NCI-H2196 (cell line): ENCODE data around the gene ATP5MK.
"Not testable (repeated sequence)": the region's sequence is repeated elsewhere in the genome, so short reads cannot be mapped to it uniquely, and the experiment has no call there.

ENCODE experiments used
- DNase-seq: peaks from one replicate; lab custom pipeline; 2025; ENCODE audit not compliant: unreplicated experiment; lab: John Stamatoyannopoulos, UW

The ATP5MK gene

GRCh38 chr10:103396067-103396788 lies at the start of gene ATP5MK, which contains the start of gene PDCD11:
TSS of gene ATP5MK (minus strand) at chr10:103396475. CDS start at chr10:103392457, 4,018 bp downstream.
TSS of gene PDCD11 (plus strand) at chr10:103396626. CDS start at chr10:103398427, 1,801 bp downstream.
- peak; percentile 90 for DNase-seq

GRCh38 chr10:103445366-103445765 lies 49.1 kb upstream of the ATP5MK start:
- no peak for DNase-seq

GRCh38 chr10:103444478-103444877 lies 48.2 kb upstream of the ATP5MK start:
- DNase-seq: no peak

GRCh38 chr10:103443475-103444185 lies 47.4 kb upstream of the ATP5MK start:
- DNase-seq: no peak

GRCh38 chr10:103442031-103442461 lies 45.8 kb upstream of the ATP5MK start:
- no peak for DNase-seq

GRCh38 chr10:103441611-103442010 lies 45.3 kb upstream of the ATP5MK start:
- DNase-seq: no peak

GRCh38 chr10:103441206-103441605 lies 44.9 kb upstream of the ATP5MK start:
- DNase-seq: no peak

GRCh38 chr10:103440416-103440815 lies 44.1 kb upstream of the ATP5MK start:
- DNase-seq: no peak

- DNase-seq: no peak
Measured at GRCh38 chr10:103439776-103440175, 43.5 kb upstream of the ATP5MK start.

- no peak for DNase-seq
Measured at GRCh38 chr10:103433858-103434257, 37.6 kb upstream of the ATP5MK start.

GRCh38 chr10:103431902-103432301 lies 35.6 kb upstream of the ATP5MK start:
- DNase-seq: no peak

GRCh38 chr10:103429647-103430046 lies 33.4 kb upstream of the ATP5MK start:
- no peak for DNase-seq

- DNase-seq: no peak
Measured at GRCh38 chr10:103428989-103429643, 32.8 kb upstream of the ATP5MK start.

GRCh38 chr10:103427866-103428265 lies 31.6 kb upstream of the ATP5MK start:
- DNase-seq: no peak

GRCh38 chr10:103423748-103424147 lies 27.5 kb upstream of the ATP5MK start:
- DNase-seq: no peak

GRCh38 chr10:103419101-103419500 lies 22.8 kb upstream of the ATP5MK start:
- no peak for DNase-seq

- DNase-seq: no peak
Measured at GRCh38 chr10:103417601-103418000, 21.3 kb upstream of the ATP5MK start.

- not testable (repeated sequence) for DNase-seq
Measured at GRCh38 chr10:103417148-103417469, 20.8 kb upstream of the ATP5MK start.

GRCh38 chr10:103416436-103417147 lies 20.3 kb upstream of the ATP5MK start:
- peak; percentile 44 for DNase-seq

- no peak for DNase-seq
Measured at GRCh38 chr10:103415581-103415980, 19.3 kb upstream of the ATP5MK start.

GRCh38 chr10:103413564-103413963 lies 17.3 kb upstream of the ATP5MK start:
- DNase-seq: no peak
